Karpas-422 (cell line): Measurements from ENCODE around the gene NME4. TPM values are rescaled to one million over a fixed set of nuclear protein-coding genes. Genes with fewer than 3 reads are reported as not detected.
"Not testable (repeated sequence)": the region's sequence is repeated elsewhere in the genome, so short reads cannot be mapped to it uniquely, and the experiment has no call there.

Experiments
- DNase-seq: peaks from one replicate; pipeline ENCODE4 v3.0.0-alpha.2; 2015
- H2AFZ ChIP-seq: fragments of 200-600 bp; sonication (generic); 2 replicates; pipeline ENCODE4 v1.6.1; 2014; ENCODE audit warnings: antibody characterized with exemption, low read length, mixed read lengths
- H3K27ac ChIP-seq: fragments of 200-600 bp; sonication (generic); 2 replicates; pipeline ENCODE4 v1.5.1; 2014; ENCODE audit warnings: mild to moderate bottlenecking, low read length, moderate library complexity
- H3K27me3 ChIP-seq: fragments of 200-600 bp; sonication (generic); 2 replicates; pipeline ENCODE4 v1.6.1; 2014; ENCODE audit warnings: low read length, mixed read lengths
- H3K36me3 ChIP-seq: fragments of 200-600 bp; sonication (generic); 2 replicates; pipeline ENCODE4 v1.6.1; 2014; ENCODE audit warnings: low read length, mixed read lengths; ENCODE audit not compliant: insufficient read depth
- H3K4me1 ChIP-seq: fragments of 200-600 bp; sonication (generic); 2 replicates; pipeline ENCODE4 v1.6.1; 2014; ENCODE audit warnings: mild to moderate bottlenecking, low read length, mixed read lengths
- H3K4me2 ChIP-seq: fragments of 200-600 bp; sonication (generic); 2 replicates; pipeline ENCODE4 v1.6.1; 2014; ENCODE audit warnings: low read length, low read depth, mild to moderate bottlenecking; ENCODE audit not compliant: poor library complexity, severe bottlenecking
- H3K4me3 ChIP-seq: fragments of 200-600 bp; sonication (generic); 2 replicates; pipeline ENCODE4 v1.5.1; 2014; ENCODE audit warnings: mild to moderate bottlenecking, antibody characterized with exemption, low read length, mixed read lengths
- H3K79me2 ChIP-seq: fragments of 200-600 bp; sonication (generic); 2 replicates; pipeline ENCODE4 v1.6.1; 2014; ENCODE audit warnings: mild to moderate bottlenecking, low read length, mixed read lengths
- H3K9ac ChIP-seq: fragments of 200-600 bp; sonication (generic); 2 replicates; pipeline ENCODE4 v1.6.0; 2014; ENCODE audit warnings: low read length
- H3K9me2 ChIP-seq: fragments of 200-600 bp; sonication (generic), shearing (Covaris generic); replicated peaks from 2 replicates; pipeline ENCODE4 v1.6.0; 2014; ENCODE audit warnings: mild to moderate bottlenecking, low read length, moderate library complexity; ENCODE audit not compliant: insufficient read depth
- H3K9me3 ChIP-seq: fragments of 300-700, 200-600 bp; sonication (generic); 2 replicates; pipeline ENCODE4 v1.6.1; 2014; ENCODE audit warnings: low read length, mixed read lengths
- H4K20me1 ChIP-seq: fragments of 200-600 bp; sonication (generic); 2 replicates; pipeline ENCODE4 v1.6.1; 2014; ENCODE audit warnings: mild to moderate bottlenecking, antibody characterized with exemption, low read length, low read depth; ENCODE audit not compliant: insufficient read depth
- total RNA-seq: library from RNA; depleted of rRNA; stranded (reverse); fragments of >200 nt; shearing (Covaris generic); gene quantifications from 2 replicates; pipeline ENCODE4 v1.2.3, GENCODE V29; 2014; ENCODE audit warnings: low replicate concordance; rRNA removed

The NME4 gene
- total RNA-seq = 102 and 190 TPM in 2 replicates

DNA sequence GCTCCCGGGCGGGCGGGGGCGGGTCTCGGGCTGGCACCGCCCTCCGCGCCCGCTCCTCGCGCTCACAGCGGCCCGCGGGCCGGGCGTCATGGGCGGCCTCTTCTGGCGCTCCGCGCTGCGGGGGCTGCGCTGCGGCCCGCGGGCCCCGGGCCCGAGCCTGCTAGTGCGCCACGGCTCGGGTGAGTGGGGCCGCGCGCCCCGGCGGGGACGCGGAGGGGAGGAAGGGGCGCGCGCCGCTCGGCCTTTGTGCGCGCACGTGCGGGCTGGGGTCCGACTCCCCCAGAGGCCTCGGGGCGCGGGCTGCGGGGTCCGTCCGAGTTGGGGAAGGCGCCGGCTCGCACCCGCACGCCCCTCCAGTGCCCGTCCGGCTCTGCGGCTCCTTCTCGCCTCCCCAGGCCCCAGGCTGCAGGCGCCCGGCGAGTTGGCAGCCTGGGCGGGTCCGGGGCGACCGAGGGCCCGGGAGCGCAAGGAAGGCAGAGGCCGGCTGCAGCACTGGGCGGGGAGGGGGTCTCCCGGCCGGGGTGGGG lies at the start of gene NME4:
TSS of gene NME4 (plus strand) at position 65 of the 527 bp plus-strand sequence. CDS start at position 89, 24 bp downstream.
- Histone ChIP-seq H3K36me3 (no peaks in the 10 kb centered on the region), H3K27me3 (no peaks in the 10 kb centered on the region), H2AFZ (peak within 1 kb of the TSS; percentile 81; the same call in 1 of the 2 replicates), H3K4me3 (peak within 1 kb of the TSS; percentile 66), H3K4me2 (peak within 1 kb of the TSS; percentile 61), H4K20me1 (0 out of 2 replicates have a peak, but pooled peaks cover 7% of the 10 kb centered on the region), H3K9ac (peak within 1 kb of the TSS; percentile 80), H3K79me2 (no peaks in the 10 kb centered on the region), H3K4me1 (peaks cover 41% of the 10 kb centered on the region), H3K27ac (peak within 1 kb of the TSS; percentile 61), H3K9me2 (no peaks in the 10 kb centered on the region), H3K9me3 (no peaks in the 10 kb centered on the region; the same call in 1 of the 2 replicates)
- peak; percentile 71 for DNase-seq

DNA sequence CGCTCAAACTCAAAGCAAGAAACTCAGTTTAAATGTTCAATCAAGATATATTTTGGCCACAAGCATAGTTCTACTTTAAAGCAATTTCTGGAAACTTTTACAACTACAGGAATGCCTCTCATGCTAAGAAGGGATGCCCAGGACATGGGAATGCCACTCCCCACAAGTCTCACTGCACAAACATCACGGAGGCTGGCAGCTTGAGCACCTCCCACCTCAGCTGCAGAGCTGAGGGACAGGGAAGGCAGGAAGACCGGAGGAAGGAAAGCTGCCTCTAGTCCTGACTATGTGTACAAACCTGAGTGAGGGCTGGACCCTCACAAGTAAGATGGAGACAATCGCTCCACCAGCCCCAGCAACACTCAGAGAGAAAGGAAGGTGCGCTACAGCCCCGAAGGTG lies 49.8 kb upstream of the NME4 start:
- peaks cover 28% of the 10 kb centered on the region for H3K4me1 ChIP-seq
- H3K79me2 ChIP-seq = peaks cover 96% of the 10 kb centered on the region
- H3K4me3 ChIP-seq = no peak overlapping the region
- H2AFZ ChIP-seq = no peak overlapping the region
- H4K20me1 ChIP-seq = peaks cover 20% of the 10 kb centered on the region
- H3K9me3 ChIP-seq = no peaks in the 10 kb centered on the region
- H3K9ac ChIP-seq = no peak overlapping the region
- H3K27me3 ChIP-seq = no peaks in the 10 kb centered on the region
- H3K27ac ChIP-seq = no peak overlapping the region
- DNase-seq = no peak
- H3K36me3 ChIP-seq = peaks cover 15% of the 10 kb centered on the region
- H3K9me2 ChIP-seq = no peaks in the 10 kb centered on the region
- no peak overlapping the region for H3K4me2 ChIP-seq

GRCh38 chr16:348495-348894 lies 48.5 kb upstream of the NME4 start:
- not testable (repeated sequence) for H3K27me3 ChIP-seq, H3K9me3 ChIP-seq, H3K9me2 ChIP-seq, H2AFZ ChIP-seq, H3K27ac ChIP-seq, H3K4me2 ChIP-seq, DNase-seq, H3K9ac ChIP-seq, H3K4me3 ChIP-seq
- peaks cover 15% of the 10 kb centered on the region for H4K20me1 ChIP-seq
- H3K79me2 ChIP-seq = peaks cover 83% of the 10 kb centered on the region
- H3K36me3 ChIP-seq = peaks cover 15% of the 10 kb centered on the region
- peaks cover 33% of the 10 kb centered on the region for H3K4me1 ChIP-seq

- H3K4me1 ChIP-seq = peaks cover 33% of the 10 kb centered on the region
- peaks cover 76% of the 10 kb centered on the region for H3K79me2 ChIP-seq
- no peaks in the 10 kb centered on the region for H3K9me3 ChIP-seq
- H4K20me1 ChIP-seq = peaks cover 15% of the 10 kb centered on the region
- H3K4me3 ChIP-seq = no peak overlapping the region
- no peak for DNase-seq
- H3K27me3 ChIP-seq = no peaks in the 10 kb centered on the region
- peak overlapping the region; percentile 27 for H3K4me2 ChIP-seq
- peaks cover 15% of the 10 kb centered on the region for H3K36me3 ChIP-seq
- no peak overlapping the region for H2AFZ ChIP-seq
- H3K9ac ChIP-seq = no peak overlapping the region
- H3K9me2 ChIP-seq = no peaks in the 10 kb centered on the region
- H3K27ac ChIP-seq = 0 out of 2 replicates have a peak overlapping the region, but pooled peaks have one; percentile 18
Measured at GRCh38 chr16:349211-349610, 47.8 kb upstream of the NME4 start.

DNA sequence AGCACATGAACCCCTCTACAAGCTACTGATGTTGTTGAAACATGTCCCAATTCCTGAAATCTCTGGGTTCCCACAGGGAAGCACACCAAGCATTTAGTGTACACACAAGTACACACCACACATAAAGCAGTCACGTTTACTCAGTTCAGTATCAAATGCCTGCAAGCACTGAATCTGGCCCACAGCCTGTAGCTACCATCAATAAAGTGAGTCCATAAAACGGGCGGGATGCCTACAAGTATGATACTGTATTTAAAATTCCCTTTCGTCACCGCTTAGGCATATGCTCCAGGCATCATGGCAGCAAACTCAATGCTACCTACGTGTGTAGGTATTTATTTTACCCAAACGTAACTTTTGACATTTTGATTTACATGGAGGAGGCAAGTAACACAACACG lies 46.8 kb upstream of the NME4 start:
- Histone ChIP-seq H3K4me3 (no peak overlapping the region), H3K4me2 (no peak overlapping the region)

GRCh38 chr16:351804-352520 lies 45.0 kb upstream of the NME4 start:
- H3K9me2 ChIP-seq = no peaks in the 10 kb centered on the region
- peak overlapping the region; percentile 93 for H3K4me3 ChIP-seq
- peaks cover 7% of the 10 kb centered on the region; the same call in 1 of the 2 replicates for H3K36me3 ChIP-seq
- peak overlapping the region; percentile 88 for H3K9ac ChIP-seq
- peak overlapping the region; percentile 72 for H3K4me2 ChIP-seq
- no peaks in the 10 kb centered on the region for H3K9me3 ChIP-seq
- H2AFZ ChIP-seq = no peak overlapping the region
- peaks cover 33% of the 10 kb centered on the region for H3K4me1 ChIP-seq
- H4K20me1 ChIP-seq = peaks cover 11% of the 10 kb centered on the region
- H3K79me2 ChIP-seq = peaks cover 49% of the 10 kb centered on the region
- peak overlapping the region; percentile 22; the same call in 1 of the 2 replicates for H3K27ac ChIP-seq
- no peaks in the 10 kb centered on the region for H3K27me3 ChIP-seq
- DNase-seq = peak; percentile 67

More for the DNA sequence above, 46.8 kb upstream of the NME4 start:
- Histone ChIP-seq H2AFZ (no peak overlapping the region), H3K9me3 (no peaks in the 10 kb centered on the region), H3K4me1 (peaks cover 33% of the 10 kb centered on the region), H3K27me3 (no peaks in the 10 kb centered on the region), H3K9ac (0 out of 2 replicates have a peak overlapping the region, but pooled peaks have one; percentile 19), H3K27ac (no peak overlapping the region), H3K36me3 (peaks cover 15% of the 10 kb centered on the region), H3K79me2 (peaks cover 66% of the 10 kb centered on the region), H4K20me1 (peaks cover 15% of the 10 kb centered on the region), H3K9me2 (no peaks in the 10 kb centered on the region)
- no peak for DNase-seq

- Histone ChIP-seq H3K9ac (peak within 1 kb of the TSS; percentile 88), H3K79me2 (peaks cover 40% of the 10 kb centered on the region), H3K4me2 (peak within 1 kb of the TSS; percentile 76), H3K36me3 (peaks cover 7% of the 10 kb centered on the region; the same call in 1 of the 2 replicates), H3K9me2 (no peaks in the 10 kb centered on the region), H3K4me1 (peaks cover 33% of the 10 kb centered on the region), H2AFZ (peak within 1 kb of the TSS; percentile 73), H3K4me3 (peak within 1 kb of the TSS; percentile 93), H3K9me3 (no peaks in the 10 kb centered on the region), H3K27ac (peak within 1 kb of the TSS; percentile 22; the same call in 1 of the 2 replicates), H3K27me3 (no peaks in the 10 kb centered on the region), H4K20me1 (0 out of 2 replicates have a peak, but pooled peaks cover 3% of the 10 kb centered on the region)
- DNase-seq = peak; percentile 100
Measured at GRCh38 chr16:352547-353403, 44.2 kb upstream of the NME4 start, which contains the start of gene AXIN1. Gene AXIN1 (minus strand): TSS chr16:352723. CDS start chr16:347025, 5,698 bp downstream.
